GM19351 (cell line): ENCODE results near the gene RABGEF1.
"Not testable (repeated sequence)": the region's sequence is repeated elsewhere in the genome, so short reads cannot be mapped to it uniquely, and the experiment has no call there.

Experiments
- ATAC-seq: cut with Tn5 transposase; IDR thresholded peaks from one replicate; pipeline ENCODE4 v1.9.1; 2021; ENCODE audit warnings: mild to moderate bottlenecking, moderate library complexity; ENCODE audit not compliant: unreplicated experiment

The RABGEF1 gene

DNA sequence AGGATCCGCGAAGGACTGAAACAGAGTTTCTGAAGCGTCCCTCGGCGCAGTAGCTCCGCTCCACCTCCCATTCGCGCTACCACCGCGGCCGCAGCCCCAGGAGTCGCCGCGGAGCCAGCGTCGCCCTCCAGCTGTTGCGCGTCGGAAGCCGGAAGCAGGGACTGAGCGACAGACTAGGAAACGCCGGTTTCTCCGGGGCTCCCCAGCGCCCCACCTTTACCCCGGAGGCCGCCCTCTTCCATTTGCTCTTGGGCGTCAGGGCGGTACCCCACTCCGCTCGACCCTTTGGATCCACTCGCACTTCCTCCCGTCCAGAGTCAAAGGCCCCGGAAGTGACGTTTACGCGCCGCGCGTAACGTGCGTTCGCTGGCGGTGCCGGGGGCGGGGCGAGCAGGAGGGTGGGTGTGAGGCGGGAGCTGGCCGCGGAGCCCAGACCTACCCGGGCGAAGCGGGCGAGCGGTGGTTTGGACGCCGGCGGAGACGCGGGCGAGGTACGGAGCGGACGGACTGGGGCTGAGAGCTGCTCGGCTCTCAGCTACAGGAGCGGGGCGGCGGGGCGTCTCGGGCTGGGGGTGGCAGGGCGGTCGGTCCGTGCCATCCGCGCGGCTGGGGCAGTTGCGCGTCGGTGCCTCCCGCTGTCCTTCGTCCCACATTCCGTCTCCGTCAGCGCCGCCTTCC is at the start of gene RABGEF1:
RABGEF1 (plus strand) TSS at position 432 of the 678 bp plus-strand sequence. CDS start 31,167 bp downstream, outside the sequence.
- peak; percentile 78 for ATAC-seq

GRCh38 chr7:66693331-66693730 is 47.2 kb upstream of the RABGEF1 start:
- no peak for ATAC-seq

DNA sequence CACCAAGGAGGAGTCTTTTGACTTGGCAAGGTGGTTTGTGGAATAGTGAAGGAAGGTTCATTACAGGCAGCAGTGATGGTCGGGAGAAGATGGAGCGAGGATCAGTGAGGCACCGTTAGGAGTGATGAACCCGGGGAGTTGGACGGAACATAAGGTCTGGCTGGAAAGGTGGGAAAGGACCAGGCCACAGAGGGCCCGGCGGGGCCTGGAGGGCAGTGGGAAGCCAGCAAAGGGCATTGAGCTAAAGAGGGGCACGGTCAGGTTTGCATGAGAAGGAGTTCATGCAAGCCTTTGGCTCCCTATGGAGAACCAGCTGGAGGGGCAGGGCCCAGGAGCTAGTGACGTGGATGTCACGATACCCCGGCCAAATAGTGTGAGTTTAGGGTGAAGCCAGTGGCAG is 46.2 kb upstream of the RABGEF1 start:
- no peak for ATAC-seq

GRCh38 chr7:66695417-66695816 is 45.1 kb upstream of the RABGEF1 start:
- ATAC-seq: not testable (repeated sequence)

GRCh38 chr7:66696134-66696533 is 44.4 kb upstream of the RABGEF1 start:
- ATAC-seq: not testable (repeated sequence)

GRCh38 chr7:66696774-66697191 is 43.8 kb upstream of the RABGEF1 start:
- no peak for ATAC-seq

DNA sequence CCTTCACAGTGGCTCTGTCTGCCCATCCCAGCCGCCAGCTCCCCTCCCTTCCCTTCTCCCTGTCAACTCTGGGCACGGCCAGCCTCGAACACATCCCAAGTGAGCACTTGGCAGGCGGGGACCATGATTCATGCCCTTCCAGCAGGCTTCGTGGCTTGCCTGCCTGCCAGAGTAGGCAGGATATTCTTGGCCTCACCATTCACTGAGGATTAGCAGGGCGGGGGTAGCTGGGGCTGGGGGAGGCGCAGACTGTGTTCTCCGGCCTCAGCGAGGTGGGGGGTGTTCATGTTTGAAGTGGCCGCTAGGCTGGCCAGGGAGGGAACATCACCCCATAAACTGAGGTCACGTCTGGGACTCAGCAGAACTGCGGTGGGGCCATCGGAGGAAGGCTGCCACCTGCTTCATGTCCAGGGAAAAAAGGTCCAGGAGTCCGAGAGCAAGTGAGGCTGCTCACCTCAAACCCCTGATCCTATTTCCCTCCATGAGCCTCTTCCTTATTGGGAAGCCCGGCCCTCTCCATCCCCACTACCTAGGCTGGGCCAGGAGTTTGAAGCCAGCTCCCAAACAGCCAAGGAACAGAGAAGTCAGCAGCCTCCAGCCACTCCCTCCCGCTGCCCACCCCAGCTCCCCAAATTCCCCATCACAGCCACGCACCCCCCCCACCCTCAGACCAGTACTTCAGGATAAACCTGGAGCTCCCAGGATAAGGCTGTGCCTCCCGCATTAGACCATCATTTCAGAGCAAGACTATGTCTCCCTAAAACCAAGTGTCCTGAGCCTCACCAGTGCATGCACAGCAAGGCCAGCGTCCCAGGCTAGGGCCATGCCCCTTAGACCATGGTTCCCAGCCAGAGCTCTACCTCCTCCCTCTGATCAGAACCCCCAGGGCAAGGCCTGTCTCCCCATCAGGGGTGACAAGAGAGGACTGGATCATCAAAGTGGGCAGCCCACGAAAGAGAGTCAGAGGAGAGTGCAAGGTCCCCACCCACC is 42.8 kb upstream of the RABGEF1 start:
- ATAC-seq: no peak

- ATAC-seq: no peak
Observed at GRCh38 chr7:66698652-66699205, 41.8 kb upstream of the RABGEF1 start.

DNA sequence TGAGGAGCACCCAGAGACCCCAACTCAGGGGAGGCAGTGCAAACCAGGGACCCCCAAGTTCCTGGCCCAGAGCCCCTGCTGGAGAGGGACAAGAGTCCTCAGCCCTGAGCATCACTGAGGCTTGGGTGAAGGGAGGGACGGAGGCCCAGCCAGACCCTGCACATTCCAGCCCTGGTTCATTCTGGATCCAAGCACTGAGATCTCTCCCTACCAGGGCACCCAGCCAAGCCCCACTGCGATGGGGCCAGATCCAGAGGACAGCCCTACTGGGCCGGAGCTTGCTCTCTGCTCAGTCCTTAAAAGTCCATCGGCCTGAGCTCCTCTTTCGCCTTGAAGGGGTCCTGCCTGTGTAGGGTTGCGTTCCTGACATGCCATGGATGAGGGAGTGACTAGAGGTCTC is 40.5 kb upstream of the RABGEF1 start:
- ATAC-seq: no peak

DNA sequence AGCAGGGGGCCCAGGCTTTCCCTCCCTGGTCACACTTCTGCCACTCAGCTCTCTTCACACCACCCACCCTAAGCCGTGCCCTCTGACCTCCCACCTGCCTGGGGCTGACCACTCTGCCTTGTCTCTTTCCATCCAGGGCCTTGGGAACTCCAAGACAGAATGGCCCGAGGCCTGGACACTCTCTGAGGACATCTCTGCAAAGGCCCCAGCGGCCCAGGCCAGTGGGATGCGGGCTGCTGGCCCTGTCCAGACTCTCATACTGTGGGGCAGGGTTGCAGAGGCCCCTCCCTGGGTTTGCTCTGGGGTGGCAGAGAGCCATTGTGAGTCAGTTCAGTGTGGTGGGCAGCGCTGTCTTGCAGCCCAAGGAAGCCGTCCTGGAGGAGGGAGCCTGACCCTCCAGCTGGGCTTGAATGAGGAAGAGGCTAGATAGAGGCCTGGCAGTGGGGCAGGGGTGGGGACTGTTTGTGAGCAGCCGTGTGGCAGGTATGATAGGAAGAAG is 39.9 kb upstream of the RABGEF1 start:
- no peak for ATAC-seq

DNA sequence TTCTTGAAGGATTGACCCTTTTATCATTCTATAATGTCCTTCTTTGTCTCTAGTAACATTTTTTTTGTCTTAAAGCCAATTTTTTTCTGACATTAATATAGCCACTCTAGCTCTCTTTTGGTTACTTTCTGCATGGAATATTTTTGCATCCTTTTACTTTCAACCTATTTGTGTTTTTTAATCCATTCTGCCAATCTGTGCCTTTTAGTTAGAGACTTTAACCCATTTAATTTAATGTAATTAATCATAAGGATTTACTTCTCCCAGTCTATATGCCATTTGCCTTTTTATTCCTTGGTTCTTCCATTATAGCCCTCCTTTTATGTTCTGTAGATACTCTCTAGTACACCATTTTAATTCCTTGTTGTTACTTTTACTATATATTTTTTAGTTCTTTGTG is 32.7 kb upstream of the RABGEF1 start:
- ATAC-seq: no peak

- not testable (repeated sequence) for ATAC-seq
Observed at GRCh38 chr7:66710752-66711151, 29.8 kb upstream of the RABGEF1 start.

- no peak for ATAC-seq
Observed at GRCh38 chr7:66713687-66714086, 26.8 kb upstream of the RABGEF1 start.

GRCh38 chr7:66716634-66717033 is 23.9 kb upstream of the RABGEF1 start:
- ATAC-seq: not testable (repeated sequence)

DNA sequence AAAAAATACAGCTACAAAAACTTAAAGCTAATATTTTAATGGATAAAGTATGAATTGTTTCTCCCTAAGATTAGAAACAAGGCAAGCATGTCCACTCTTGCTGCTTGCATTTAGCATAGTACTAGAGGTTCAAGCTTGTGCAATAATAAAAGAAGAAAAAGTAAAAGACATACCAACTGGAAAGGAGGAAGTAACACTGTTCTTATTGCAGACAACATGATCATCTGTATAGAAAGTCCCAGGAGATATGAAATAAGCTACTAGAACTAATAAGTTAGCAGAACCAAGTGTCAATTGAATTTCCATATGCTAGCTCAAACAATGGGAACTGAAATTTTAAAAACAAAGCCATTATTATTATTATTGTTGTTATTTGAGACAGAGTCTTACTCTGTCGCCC is 20.0 kb upstream of the RABGEF1 start:
- ATAC-seq: no peak

- ATAC-seq: no peak
Observed at GRCh38 chr7:66725843-66726242, 14.7 kb upstream of the RABGEF1 start.

- ATAC-seq: no peak
Observed at GRCh38 chr7:66727058-66727457, 13.5 kb upstream of the RABGEF1 start.

- no peak for ATAC-seq
Observed at GRCh38 chr7:66728571-66728970, 12.0 kb upstream of the RABGEF1 start.

- no peak for ATAC-seq
Observed at GRCh38 chr7:66729274-66729673, 11.3 kb upstream of the RABGEF1 start.

DNA sequence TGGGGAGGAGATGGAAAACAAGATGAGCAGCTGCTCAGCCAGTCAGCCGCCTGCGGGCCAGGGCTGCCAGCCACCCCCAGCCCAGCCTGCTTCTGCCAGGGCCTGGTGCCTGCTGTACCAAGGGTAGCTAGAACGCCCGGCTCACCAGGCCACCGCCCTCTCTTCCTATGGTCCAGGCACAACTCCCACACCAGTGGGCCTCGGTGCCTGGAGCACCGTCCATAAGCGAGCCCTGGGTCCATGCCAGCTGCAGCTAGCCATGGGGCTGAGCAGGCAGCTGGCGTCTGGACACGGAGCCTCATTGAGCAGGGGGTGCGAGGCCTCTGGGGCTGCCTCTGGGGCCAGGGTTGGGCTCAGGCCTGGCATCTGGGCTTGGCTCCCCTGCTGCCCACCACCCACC is 8.5 kb upstream of the RABGEF1 start:
- peak; percentile 17 for ATAC-seq

GRCh38 chr7:66732439-66732838 is 8.1 kb upstream of the RABGEF1 start:
- peak; percentile 78 for ATAC-seq
